ENCODE data around the gene CHD6.

CHD6 gene

GRCh38 chr20:41356951-41357350, 261.2 kb downstream of the CHD6 start:
- Histone ChIP-seq H3K36me3 (ENCODE audit: insufficient read depth, low read length) (no peaks in the 10 kb centered on the region), H3F3A (ENCODE audit: insufficient read depth, low read length) (no peaks in the 10 kb centered on the region), H3K9me2 (ENCODE audit: low read depth, low read length) (no peaks in the 10 kb centered on the region), H3K9ac (ENCODE audit: low read length) (no peak overlapping the region), H3K4me2 (ENCODE audit: low read length) (no peak overlapping the region), H3K79me2 (ENCODE audit: insufficient read depth, low read length) (no peaks in the 10 kb centered on the region), H3K27me3 (ENCODE audit: insufficient read depth, low read length) (no peaks in the 10 kb centered on the region; the same call in 1 of the 2 replicates), H2AFZ (ENCODE audit: low read length) (no peak overlapping the region), H3K4me1 (ENCODE audit: insufficient read depth, low read length, severe bottlenecking) (no peaks in the 10 kb centered on the region), H3K27ac (ENCODE audit: low read depth, low read length, poor library complexity, severe bottlenecking) (no peak overlapping the region), H3K4me3 (ENCODE audit: low read depth, low read length, poor library complexity, severe bottlenecking) (no peak overlapping the region), H3K9me3 (ENCODE audit: low read length) (no peaks in the 10 kb centered on the region), H4K20me1 (ENCODE audit: insufficient read depth, low read length) (no peaks in the 10 kb centered on the region)
- TF ChIP-seq EZH2 (IDR thresholded peaks at IDR 0.05; ENCODE audit: borderline replicate concordance, low read length) (no peak), CTCF (IDR thresholded peaks at IDR 0.05; ENCODE audit: low read length) (no peak)

GRCh38 chr20:41355598-41356203, 262.5 kb downstream of the CHD6 start:
- Histone ChIP-seq H3K27me3 (ENCODE audit: insufficient read depth, low read length) (no peaks in the 10 kb centered on the region; the same call in 1 of the 2 replicates), H3F3A (ENCODE audit: insufficient read depth, low read length) (no peaks in the 10 kb centered on the region), H3K9me3 (ENCODE audit: low read length) (no peaks in the 10 kb centered on the region), H3K79me2 (ENCODE audit: insufficient read depth, low read length) (no peaks in the 10 kb centered on the region), H2AFZ (ENCODE audit: low read length) (no peak overlapping the region), H4K20me1 (ENCODE audit: insufficient read depth, low read length) (no peaks in the 10 kb centered on the region), H3K36me3 (ENCODE audit: insufficient read depth, low read length) (no peaks in the 10 kb centered on the region), H3K4me2 (ENCODE audit: low read length) (no peak overlapping the region), H3K4me3 (ENCODE audit: low read depth, low read length, poor library complexity, severe bottlenecking) (no peak overlapping the region), H3K4me1 (ENCODE audit: insufficient read depth, low read length, severe bottlenecking) (no peaks in the 10 kb centered on the region), H3K9ac (ENCODE audit: low read length) (no peak overlapping the region), H3K9me2 (ENCODE audit: low read depth, low read length) (no peaks in the 10 kb centered on the region), H3K27ac (ENCODE audit: low read depth, low read length, poor library complexity, severe bottlenecking) (no peak overlapping the region)
- TF ChIP-seq EZH2 (IDR thresholded peaks at IDR 0.05; ENCODE audit: borderline replicate concordance, low read length), result no peak
- no peak for TF ChIP-seq CTCF (IDR thresholded peaks at IDR 0.05; ENCODE audit: low read length)

- Histone ChIP-seq H3K4me2 (ENCODE audit: low read length) (no peak overlapping the region), H3K9ac (ENCODE audit: low read length) (no peak overlapping the region), H3K4me3 (ENCODE audit: low read depth, low read length, poor library complexity, severe bottlenecking) (no peak overlapping the region), H3K4me1 (ENCODE audit: insufficient read depth, low read length, severe bottlenecking) (no peaks in the 10 kb centered on the region), H3K79me2 (ENCODE audit: insufficient read depth, low read length) (no peaks in the 10 kb centered on the region), H3K27ac (ENCODE audit: low read depth, low read length, poor library complexity, severe bottlenecking) (no peak overlapping the region), H3K36me3 (ENCODE audit: insufficient read depth, low read length) (no peaks in the 10 kb centered on the region), H3K27me3 (ENCODE audit: insufficient read depth, low read length) (peaks cover 1% of the 10 kb centered on the region), H3K9me2 (ENCODE audit: low read depth, low read length) (no peaks in the 10 kb centered on the region), H2AFZ (ENCODE audit: low read length) (no peak overlapping the region), H4K20me1 (ENCODE audit: insufficient read depth, low read length) (no peaks in the 10 kb centered on the region), H3K9me3 (ENCODE audit: low read length) (no peaks in the 10 kb centered on the region), H3F3A (ENCODE audit: insufficient read depth, low read length) (no peaks in the 10 kb centered on the region)
- TF ChIP-seq EZH2 (IDR thresholded peaks at IDR 0.05; ENCODE audit: borderline replicate concordance, low read length), result no peak
- no peak for TF ChIP-seq CTCF (IDR thresholded peaks at IDR 0.05; ENCODE audit: low read length)
These were observed 263.0 kb downstream of the CHD6 start for GRCh38 chr20:41355192-41355591.

Measured in OCI-LY1 (cell line).